GM19023 (cell line): ENCODE measurements around the gene OR52E5.
A peak's percentile ranks its signal among the peaks of the same experiment; 100 is the strongest.

Experiments
- ATAC-seq: cut with Tn5 transposase; IDR thresholded peaks from one replicate; pipeline ENCODE4 v1.9.1; 2021; ENCODE audit warnings: mild to moderate bottlenecking, moderate library complexity; ENCODE audit not compliant: unreplicated experiment

The OR52E5 gene

GRCh38 chr11:5892908-5893307 lies at the start of gene OR52E5:
OR52E5 (plus strand) TSS chr11:5893208; CDS start chr11:5900777, 7,569 bp downstream.
- no peak for ATAC-seq

DNA sequence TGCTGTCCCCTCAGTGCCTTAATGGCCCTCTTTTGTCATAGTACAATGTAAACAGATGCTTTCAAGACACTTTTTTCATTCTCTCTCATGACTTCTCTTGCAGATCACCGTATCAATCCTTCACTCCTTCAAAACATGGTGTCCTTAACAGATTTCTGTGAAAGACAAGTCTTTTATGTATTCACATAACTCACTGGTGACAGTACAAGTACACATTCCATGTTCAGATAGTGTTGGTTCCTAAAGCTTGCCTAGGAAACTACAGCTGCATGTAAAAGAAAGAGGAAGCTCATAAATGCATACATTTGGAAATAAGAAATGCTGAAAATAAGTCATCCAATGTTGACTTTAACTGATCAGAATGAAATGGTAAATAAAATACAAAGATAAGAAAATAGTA lies 46.3 kb upstream of the OR52E5 start:
- no peak for ATAC-seq

DNA sequence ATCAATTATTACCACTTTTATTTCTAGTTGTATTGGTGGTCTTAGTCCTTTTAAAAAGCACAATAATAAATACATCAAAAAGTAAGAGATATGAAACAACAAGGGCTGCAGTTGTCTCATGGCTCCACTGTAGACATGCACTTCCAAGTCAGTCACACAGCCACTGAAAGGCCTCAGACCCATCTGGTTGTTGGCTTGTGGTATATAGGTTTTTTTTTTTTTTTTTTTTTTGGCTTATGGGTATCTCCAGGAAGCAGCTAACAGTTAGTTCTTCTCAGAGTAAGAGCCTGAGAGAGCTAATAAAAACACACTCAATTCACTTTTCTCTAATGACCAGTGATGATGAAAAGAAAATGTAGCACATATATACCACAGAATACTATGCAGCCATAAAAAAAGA lies 45.3 kb upstream of the OR52E5 start:
- no peak for ATAC-seq

- ATAC-seq, result no peak
These were observed 42.0 kb upstream of the OR52E5 start for GRCh38 chr11:5851002-5851401.

- ATAC-seq, result no peak
These were observed 35.4 kb upstream of the OR52E5 start, which contains the start of gene OR52E8 for GRCh38 chr11:5857590-5857989. OR52E8 (minus strand) TSS chr11:5857690; CDS start chr11:5857690, 0 bp downstream.

GRCh38 chr11:5865826-5866225 lies 27.2 kb upstream of the OR52E5 start:
- ATAC-seq, result no peak

- ATAC-seq, result no peak
These were observed 14.4 kb upstream of the OR52E5 start for GRCh38 chr11:5878564-5878963.

- no peak for ATAC-seq
These were observed 12.7 kb upstream of the OR52E5 start, which contains the start of gene OR52E4 for GRCh38 chr11:5880329-5880728. OR52E4 (plus strand) TSS chr11:5880629; CDS start chr11:5884293, 3,664 bp downstream.

DNA sequence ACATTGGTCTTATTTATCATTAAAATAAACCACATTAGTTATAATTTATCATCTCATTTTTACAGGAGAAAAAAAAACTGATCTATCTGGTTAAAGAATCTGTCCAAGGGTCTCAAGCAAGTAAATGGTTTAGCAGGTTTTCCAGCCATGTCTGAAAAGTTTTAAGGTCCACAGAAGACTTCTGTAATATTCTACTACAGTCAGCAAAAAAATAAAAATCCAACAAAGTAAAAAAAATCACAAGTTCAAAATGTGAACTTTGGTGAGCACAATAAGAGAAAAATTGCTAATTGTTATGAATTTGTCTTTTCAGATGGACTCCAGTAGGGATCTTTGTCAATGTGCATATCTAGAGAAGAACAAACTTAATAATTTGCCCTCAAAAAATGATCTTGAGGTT lies 11.3 kb upstream of the OR52E5 start:
- no peak for ATAC-seq

DNA sequence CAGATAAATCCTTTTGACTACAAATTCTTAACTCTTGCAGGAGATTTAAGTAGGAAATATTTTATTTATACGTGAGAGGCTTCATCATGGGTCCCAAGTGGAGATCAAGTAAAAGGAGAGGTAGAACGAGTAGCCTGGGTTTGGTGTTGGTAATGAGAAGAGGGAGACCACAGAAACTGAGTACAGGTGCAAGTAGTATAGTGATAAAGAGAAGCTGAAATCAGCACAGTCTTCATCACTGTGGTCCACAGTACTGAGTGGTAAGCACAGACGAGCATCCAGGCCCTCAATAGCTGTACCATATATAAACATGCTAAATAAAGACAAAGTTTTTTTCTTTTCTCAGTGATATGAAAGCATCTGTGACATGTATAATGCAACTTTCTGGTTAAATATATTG lies 5.8 kb upstream of the OR52E5 start:
- no peak for ATAC-seq

- no peak for ATAC-seq
These were observed 5.3 kb upstream of the OR52E5 start for GRCh38 chr11:5887661-5888060.

- no peak for ATAC-seq
These were observed 1.7 kb upstream of the OR52E5 start for GRCh38 chr11:5891216-5891800.

DNA sequence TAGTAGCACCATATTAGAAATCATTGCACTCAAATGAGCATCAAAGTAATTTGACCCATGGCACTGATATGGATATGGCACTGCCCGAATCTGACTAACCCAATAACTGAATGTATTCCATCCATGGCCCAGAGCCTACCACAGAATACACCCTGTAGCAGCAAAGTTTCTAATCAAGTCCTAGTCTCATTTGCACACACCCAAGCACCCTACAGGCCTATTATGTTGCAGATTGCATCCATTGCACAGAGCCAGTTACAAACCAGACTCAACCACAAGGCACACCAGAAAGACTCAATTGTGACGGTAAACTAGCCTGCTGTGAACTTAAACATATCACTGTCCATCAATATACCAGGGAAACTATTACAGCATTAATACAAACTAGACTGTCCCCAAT lies 6.5 kb downstream of the OR52E5 start:
- no peak for ATAC-seq

DNA sequence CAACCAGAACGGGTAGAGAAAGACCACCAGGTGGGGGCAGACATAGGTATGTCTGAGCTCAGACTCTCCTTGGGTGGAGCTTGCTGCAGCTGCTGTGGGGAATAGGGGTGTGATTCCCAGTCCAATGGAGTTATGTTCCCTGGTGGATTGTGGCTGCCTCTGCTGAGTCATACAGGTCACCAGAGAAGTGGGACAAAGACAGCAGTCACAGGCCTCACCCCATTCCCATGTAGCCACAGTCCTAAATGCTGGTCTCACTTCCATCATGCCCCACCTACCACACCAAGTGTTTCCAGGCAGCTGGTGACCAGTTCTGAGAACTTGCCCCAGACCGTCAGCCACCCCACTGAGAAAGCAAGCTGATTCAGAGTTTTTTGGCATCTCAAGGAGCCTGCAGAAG lies 17.5 kb downstream of the OR52E5 start:
- ATAC-seq, result no peak

DNA sequence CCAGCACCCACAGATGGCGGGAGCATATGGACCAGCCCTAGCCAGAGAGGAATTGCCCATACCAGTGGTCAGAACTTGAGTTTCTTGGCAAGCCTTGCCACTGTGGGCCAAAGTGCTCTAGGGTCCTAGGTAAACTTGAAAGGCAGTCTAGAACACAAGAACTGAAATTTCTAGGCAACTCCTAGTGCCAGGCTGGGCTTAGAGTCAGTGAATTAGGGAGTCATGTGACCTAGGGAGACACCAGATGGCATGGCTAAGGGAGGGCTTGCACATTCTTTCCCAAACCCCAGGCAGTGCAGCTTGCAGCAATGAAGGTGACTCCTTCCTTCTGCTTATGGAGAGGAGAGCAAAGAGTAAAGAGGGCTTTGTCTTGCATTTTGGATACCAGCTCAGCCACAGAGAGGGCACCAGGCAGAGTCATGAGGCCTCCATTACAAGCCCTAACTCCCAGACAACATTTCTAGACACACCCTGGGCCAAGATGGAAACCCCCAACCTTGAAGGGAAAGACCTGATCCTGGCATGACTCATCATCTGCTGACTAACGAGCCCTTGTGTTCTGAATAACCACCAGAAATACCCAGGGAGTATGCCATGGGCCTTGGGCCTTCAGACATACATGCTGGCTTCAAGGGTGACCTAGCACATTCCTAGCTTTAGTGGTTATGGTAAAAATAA lies 29.9 kb downstream of the OR52E5 start:
- ATAC-seq, result peak; percentile 84

DNA sequence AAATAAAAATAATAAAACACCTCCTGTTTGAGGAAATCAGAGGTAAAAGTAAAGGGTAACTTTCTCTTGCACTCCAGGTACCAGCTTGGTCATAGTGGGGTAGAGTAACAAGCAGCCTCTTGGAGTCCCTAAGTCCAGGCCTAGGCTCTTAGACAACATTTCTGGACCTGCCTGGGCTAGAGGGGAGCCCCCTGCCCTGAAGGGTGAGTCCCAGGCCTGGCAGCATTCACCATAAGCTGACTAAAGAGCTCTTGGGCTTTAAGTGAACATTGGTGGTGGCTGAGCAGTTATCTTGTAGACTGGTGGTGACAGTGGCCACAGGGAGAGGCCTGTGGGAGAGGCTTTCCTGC lies 30.4 kb downstream of the OR52E5 start:
- ATAC-seq, result peak; percentile 40

- ATAC-seq, result no peak
These were observed 30.8 kb downstream of the OR52E5 start for GRCh38 chr11:5923794-5924193.

DNA sequence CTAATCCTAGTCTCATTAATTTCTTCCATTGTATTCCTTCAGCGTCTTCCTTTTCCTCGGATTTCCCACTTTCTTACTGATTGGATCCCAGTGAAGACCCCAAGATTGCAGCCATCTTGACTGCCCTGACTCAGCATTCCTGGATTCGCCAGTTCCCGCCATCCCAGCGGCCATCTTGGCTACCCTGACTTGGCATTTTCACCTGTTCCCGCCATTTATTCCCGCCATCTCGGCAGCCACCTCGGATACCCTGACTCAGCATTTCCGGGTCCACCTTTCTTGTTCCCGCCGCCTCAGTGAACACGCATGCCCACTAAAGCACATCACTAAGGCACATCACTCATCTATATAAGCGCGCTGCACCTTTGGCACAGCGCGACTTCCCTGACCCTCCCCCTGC lies 35.3 kb downstream of the OR52E5 start:
- no peak for ATAC-seq

- ATAC-seq, result no peak
These were observed 35.8 kb downstream of the OR52E5 start for GRCh38 chr11:5928811-5929210.

GRCh38 chr11:5929571-5930368 lies 36.8 kb downstream of the OR52E5 start:
- ATAC-seq, result no peak

DNA sequence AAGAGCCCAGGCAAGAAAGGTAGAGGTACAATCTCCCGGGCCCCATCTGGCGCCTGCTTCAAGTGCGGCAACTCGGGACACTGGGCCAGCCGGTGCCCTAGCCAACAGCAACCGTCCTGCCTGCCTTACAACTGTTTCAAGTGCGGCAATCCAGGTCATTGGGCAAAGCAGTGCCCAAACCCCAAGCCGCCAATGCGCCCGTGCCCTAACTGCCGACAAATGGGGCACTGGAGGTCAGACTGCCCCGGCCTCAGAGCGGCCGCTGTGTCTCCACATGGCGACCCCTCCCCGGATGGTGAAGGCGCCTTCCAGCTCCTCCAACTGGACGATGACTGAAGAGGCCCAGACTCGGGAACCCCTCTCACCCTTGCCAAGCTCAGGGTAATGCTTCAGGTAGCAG lies 37.6 kb downstream of the OR52E5 start:
- ATAC-seq, result no peak

DNA sequence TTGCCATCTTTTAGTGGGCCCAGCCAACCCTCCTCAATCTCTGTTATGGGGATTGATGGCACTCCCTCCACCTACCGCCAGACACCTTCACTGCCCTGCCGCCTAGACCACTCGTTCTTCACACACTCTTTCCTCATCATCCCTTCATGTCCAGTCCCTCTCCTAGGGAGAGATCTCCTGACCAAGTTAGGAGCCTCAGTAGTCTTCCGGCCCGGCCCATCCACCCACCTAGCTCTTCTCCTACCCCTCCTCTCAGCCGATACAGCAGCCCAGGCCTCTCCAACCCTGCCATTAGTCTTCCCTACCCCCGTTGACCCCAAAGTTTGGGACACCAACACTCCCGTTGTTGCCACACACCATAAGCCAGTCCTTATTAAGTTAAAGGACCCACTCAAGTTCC lies 38.1 kb downstream of the OR52E5 start:
- no peak for ATAC-seq
